Measurements from ENCODE around the gene D2HGDH. TPM values are rescaled to one million over a fixed set of nuclear protein-coding genes. Genes with fewer than 3 reads are reported as not detected.
A peak's percentile ranks its signal among the peaks of the same experiment; 100 is the strongest.

The D2HGDH gene
- total and polyA plus RNA-seq, 2 of the 13 experiments (the other 11 are each of a cell fraction or from before 2014, with no cell fraction given): 19.2 to 20.3 TPM

GRCh38 chr2:241686650-241687425 lies 47.6 kb upstream of the D2HGDH start, which contains the start of gene DTYMK (continued):
- peak; percentile 56; the same call in 1 of the 2 replicates for TF ChIP-seq AKAP8 (CRISPR knock-in tag; IDR thresholded peaks at IDR 0.05)
- peak; percentile 28; the same call in 1 of the 2 replicates for TF ChIP-seq HNF4A (CRISPR knock-in tag; IDR thresholded peaks at IDR 0.05)
- TF ChIP-seq DR1 (CRISPR knock-in tag; IDR thresholded peaks at IDR 0.05): peak; percentile 82
- no peak for TF ChIP-seq MAFG (CRISPR knock-in tag; IDR thresholded peaks at IDR 0.05)
- TF ChIP-seq FOSL1 (CRISPR knock-in tag; IDR thresholded peaks at IDR 0.05; ENCODE audit: borderline replicate concordance): no peak; the same call in 1 of the 2 replicates
- TF ChIP-seq MYC (CRISPR knock-in tag; IDR thresholded peaks at IDR 0.05; ENCODE audit: borderline replicate concordance): peak; percentile 92
- peak; percentile 34; the same call in 1 of the 2 replicates for TF ChIP-seq EEA1 (CRISPR knock-in tag; IDR thresholded peaks at IDR 0.05; ENCODE audit: borderline replicate concordance)
- TF ChIP-seq POLR2AphosphoS5 (IDR thresholded peaks at IDR 0.05; ENCODE audit: low read depth, low read length): peak; percentile 84
- TF ChIP-seq MNT (IDR thresholded peaks at IDR 0.05): peak; percentile 4; the same call in 1 of the 2 replicates
- TF ChIP-seq ZNF367 (CRISPR knock-in tag; IDR thresholded peaks at IDR 0.05; ENCODE audit: borderline replicate concordance): no peak; the same call in 1 of the 2 replicates
- 0 out of 2 replicates have a peak, but pooled peaks have one; percentile 19 for TF ChIP-seq ZNF678 (CRISPR knock-in tag; IDR thresholded peaks at IDR 0.05)
- no peak for TF ChIP-seq ZNF383 (CRISPR knock-in tag; IDR thresholded peaks at IDR 0.05; ENCODE audit: borderline replicate concordance)
- TF ChIP-seq ZSCAN21 (CRISPR knock-in tag; IDR thresholded peaks at IDR 0.05; ENCODE audit: borderline replicate concordance): peak; percentile 82
- 0 out of 2 replicates have a peak, but pooled peaks have one; percentile 15 for TF ChIP-seq ZNF614 (CRISPR knock-in tag; IDR thresholded peaks at IDR 0.05; ENCODE audit: borderline replicate concordance)
- TF ChIP-seq ZFP1 (CRISPR knock-in tag; IDR thresholded peaks at IDR 0.05): no peak
- TF ChIP-seq ZBTB38 (CRISPR knock-in tag; IDR thresholded peaks at IDR 0.05): peak; percentile 93
- TF ChIP-seq KAT8 (CRISPR knock-in tag; IDR thresholded peaks at IDR 0.05): peak; percentile 87
- TF ChIP-seq RBM22 (optimal IDR thresholded peaks at IDR 0.05; ENCODE audit: low read length): peak; percentile 58
- no peak for TF ChIP-seq ZNF879 (CRISPR knock-in tag; IDR thresholded peaks at IDR 0.05)
- TF ChIP-seq SNAPC2 (CRISPR knock-in tag; IDR thresholded peaks at IDR 0.05): no peak; the same call in 1 of the 2 replicates
- no peak for TF ChIP-seq NBN (conservative IDR thresholded peaks at IDR 0.05)
- TF ChIP-seq RCOR2 (CRISPR knock-in tag; IDR thresholded peaks at IDR 0.05): no peak
- peak; percentile 72 for TF ChIP-seq CREM (IDR thresholded peaks at IDR 0.05)
- TF ChIP-seq CREM (CRISPR knock-in tag; IDR thresholded peaks at IDR 0.05): no peak
- peak; percentile 20; the same call in 1 of the 2 replicates for TF ChIP-seq ZBED4 (CRISPR knock-in tag; IDR thresholded peaks at IDR 0.05; ENCODE audit: borderline replicate concordance)
- peak; percentile 95 for TF ChIP-seq ZMYM4 (CRISPR knock-in tag; IDR thresholded peaks at IDR 0.05)
- TF ChIP-seq ZFP90 (CRISPR knock-in tag; IDR thresholded peaks at IDR 0.05; ENCODE audit: borderline replicate concordance): no peak; the same call in 1 of the 2 replicates
- peak; percentile 95 for TF ChIP-seq REPIN1 (CRISPR knock-in tag; IDR thresholded peaks at IDR 0.05; ENCODE audit: borderline replicate concordance, low read depth)

Measured in HepG2 (cell line).